ENCODE measurements around the gene NFKB1. TPM values are rescaled to one million over a fixed set of nuclear protein-coding genes. Genes with fewer than 3 reads are reported as not detected.

NFKB1 gene
- total RNA-seq, 1 donor from 2014 or later = 18.8 TPM

DNA sequence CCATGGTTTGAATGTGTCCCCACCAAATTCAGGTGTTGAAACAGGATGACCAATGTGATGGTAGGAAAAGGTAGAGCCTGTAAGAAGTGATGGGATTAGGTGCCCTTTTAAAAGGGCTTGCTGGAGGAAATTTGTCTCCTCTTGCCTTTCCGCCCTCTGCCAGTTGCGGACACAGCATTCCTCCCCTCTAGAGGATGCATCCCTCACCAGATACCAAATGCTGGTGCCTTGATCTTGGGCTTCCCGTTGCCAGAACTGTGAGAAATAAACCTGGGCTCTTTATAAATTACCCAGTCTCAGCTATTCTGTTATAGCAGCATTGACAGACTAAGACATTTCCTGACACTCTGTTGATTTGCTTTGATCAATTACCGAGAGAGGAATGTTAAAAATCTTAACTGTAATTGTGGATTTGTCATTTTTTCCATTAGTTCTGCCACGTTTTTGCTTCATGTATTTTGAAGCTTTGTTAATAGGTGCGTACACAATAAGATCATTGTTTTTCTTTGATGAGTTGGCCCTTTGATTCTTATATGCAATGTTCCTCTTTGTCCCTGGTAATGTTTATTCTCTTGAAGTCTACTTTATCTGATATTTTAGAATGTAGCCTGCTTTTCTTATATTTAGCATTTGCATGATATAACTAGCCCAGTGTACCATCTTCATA is 13.3 kb downstream of the NFKB1 start:
- Histone ChIP-seq H3K27ac (ENCODE audit: low read depth, low read length) (no peak overlapping the region), H3K4me3 (ENCODE audit: low read length in 3 of 3) (no peak overlapping the region)

DNA sequence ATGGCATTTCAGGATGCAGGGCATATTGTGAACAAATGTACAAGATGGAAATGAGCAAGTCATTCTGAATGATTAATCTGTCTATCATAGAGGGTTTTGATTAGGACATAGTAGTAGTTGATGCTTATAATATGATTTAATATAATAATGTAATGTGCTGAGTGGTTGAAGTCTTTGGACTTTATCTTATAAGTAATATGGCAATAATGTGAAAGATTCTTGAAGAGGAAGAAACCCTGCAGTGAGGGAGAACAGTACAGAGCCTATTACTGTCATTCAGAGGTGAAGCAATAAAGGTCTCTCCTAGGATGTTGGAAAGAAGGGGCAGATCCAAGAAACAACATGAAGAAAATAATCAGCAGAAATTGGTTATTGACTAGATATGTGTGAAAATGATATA is 16.6 kb downstream of the NFKB1 start:
- peaks cover 0 to 4% (median 0%) of the 10 kb centered on the region in 3 donors for H3K9me3 ChIP-seq (ENCODE audit: control insufficient read depth in 3 of 3, low read length in 3 of 3)
- H3K27ac ChIP-seq (ENCODE audit: low read depth, low read length) = no peak overlapping the region
- H3K4me3 ChIP-seq (ENCODE audit: low read length in 3 of 3) = no peak overlapping the region
- no peaks in the 10 kb centered on the region for H3K36me3 ChIP-seq (ENCODE audit: control insufficient read depth in 3 of 3, insufficient read depth in 3 of 3, low read length in 3 of 3)
- H3K4me1 ChIP-seq (ENCODE audit: control insufficient read depth in 3 of 3, insufficient read depth in 3 of 3, low read length in 3 of 3) = peaks cover 6 to 21% (median 15%) of the 10 kb centered on the region in 3 donors
- no peaks in the 10 kb centered on the region for H3K27me3 ChIP-seq (ENCODE audit: control insufficient read depth in 3 of 3, insufficient read depth in 3 of 3, low read length in 3 of 3)
- H3K9ac ChIP-seq (ENCODE audit: low read depth in 1 of 3, low read length in 3 of 3) = no peak overlapping the region

More for the DNA sequence above, 13.3 kb downstream of the NFKB1 start:
- Histone ChIP-seq H3K36me3 (ENCODE audit: control insufficient read depth in 3 of 3, insufficient read depth in 3 of 3, low read length in 3 of 3) (no peaks in the 10 kb centered on the region), H3K27me3 (ENCODE audit: control insufficient read depth in 3 of 3, insufficient read depth in 3 of 3, low read length in 3 of 3) (no peaks in the 10 kb centered on the region), H3K9ac (ENCODE audit: low read depth in 1 of 3, low read length in 3 of 3) (no peak overlapping the region), H3K4me1 (ENCODE audit: control insufficient read depth in 3 of 3, insufficient read depth in 3 of 3, low read length in 3 of 3) (peaks cover 6 to 10% (median 9%) of the 10 kb centered on the region in 3 donors), H3K9me3 (ENCODE audit: control insufficient read depth in 3 of 3, low read length in 3 of 3) (peaks cover 0 to 4% (median 0%) of the 10 kb centered on the region in 3 donors)

GRCh38 chr4:102518703-102519131 is 17.6 kb downstream of the NFKB1 start:
- Histone ChIP-seq H3K9ac (ENCODE audit: low read depth in 1 of 3, low read length in 3 of 3) (no peak overlapping the region), H3K9me3 (ENCODE audit: control insufficient read depth in 3 of 3, low read length in 3 of 3) (peaks cover 0 to 4% (median 0%) of the 10 kb centered on the region in 3 donors), H3K4me1 (ENCODE audit: control insufficient read depth in 3 of 3, insufficient read depth in 3 of 3, low read length in 3 of 3) (peaks cover 6 to 21% (median 15%) of the 10 kb centered on the region in 3 donors), H3K27ac (ENCODE audit: low read depth, low read length) (no peak overlapping the region), H3K27me3 (ENCODE audit: control insufficient read depth in 3 of 3, insufficient read depth in 3 of 3, low read length in 3 of 3) (no peaks in the 10 kb centered on the region), H3K4me3 (ENCODE audit: low read length in 3 of 3) (no peak overlapping the region), H3K36me3 (ENCODE audit: control insufficient read depth in 3 of 3, insufficient read depth in 3 of 3, low read length in 3 of 3) (no peaks in the 10 kb centered on the region)

- Histone ChIP-seq H3K27ac (ENCODE audit: low read depth, low read length) (no peak overlapping the region), H3K9ac (ENCODE audit: low read depth in 1 of 3, low read length in 3 of 3) (no peak overlapping the region), H3K36me3 (ENCODE audit: control insufficient read depth in 3 of 3, insufficient read depth in 3 of 3, low read length in 3 of 3) (no peaks in the 10 kb centered on the region), H3K9me3 (ENCODE audit: control insufficient read depth in 3 of 3, low read length in 3 of 3) (peaks cover 0 to 4% (median 0%) of the 10 kb centered on the region in 3 donors), H3K27me3 (ENCODE audit: control insufficient read depth in 3 of 3, insufficient read depth in 3 of 3, low read length in 3 of 3) (no peaks in the 10 kb centered on the region), H3K4me1 (ENCODE audit: control insufficient read depth in 3 of 3, insufficient read depth in 3 of 3, low read length in 3 of 3) (peaks cover 8 to 21% (median 15%) of the 10 kb centered on the region in 3 donors), H3K4me3 (ENCODE audit: low read length in 3 of 3) (no peak overlapping the region)
Observed at GRCh38 chr4:102519925-102520324, 18.8 kb downstream of the NFKB1 start.

DNA sequence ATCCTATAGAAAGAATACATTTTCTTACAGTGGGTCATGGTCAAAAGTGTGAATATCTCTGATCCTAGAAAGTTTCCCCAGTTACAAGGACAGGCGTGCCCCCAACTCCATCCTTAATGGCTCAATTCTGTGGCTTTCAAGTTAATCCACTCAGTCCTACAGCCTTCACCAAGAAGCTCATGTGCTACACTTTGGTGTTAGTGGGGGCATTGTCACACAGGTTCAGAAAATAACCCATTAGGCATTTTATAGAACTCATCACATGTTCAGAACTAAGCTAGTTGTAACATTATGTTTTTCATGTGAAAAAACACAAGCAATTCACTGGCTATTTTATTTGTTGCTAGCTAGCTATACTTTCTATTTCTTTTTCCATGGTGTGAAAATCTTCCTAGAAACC is 20.4 kb downstream of the NFKB1 start:
- no peak overlapping the region for H3K27ac ChIP-seq (ENCODE audit: low read depth, low read length)
- H3K4me1 ChIP-seq (ENCODE audit: control insufficient read depth in 3 of 3, insufficient read depth in 3 of 3, low read length in 3 of 3) = peaks cover 8 to 21% (median 15%) of the 10 kb centered on the region in 3 donors
- peaks cover 0 to 4% (median 0%) of the 10 kb centered on the region in 3 donors for H3K36me3 ChIP-seq (ENCODE audit: control insufficient read depth in 3 of 3, insufficient read depth in 3 of 3, low read length in 3 of 3)
- peaks cover 0 to under 1% (median 0%) of the 10 kb centered on the region in 3 donors for H3K9me3 ChIP-seq (ENCODE audit: control insufficient read depth in 3 of 3, low read length in 3 of 3)
- no peaks in the 10 kb centered on the region for H3K27me3 ChIP-seq (ENCODE audit: control insufficient read depth in 3 of 3, insufficient read depth in 3 of 3, low read length in 3 of 3)
- H3K9ac ChIP-seq (ENCODE audit: low read depth in 1 of 3, low read length in 3 of 3) = no peak overlapping the region
- no peak overlapping the region for H3K4me3 ChIP-seq (ENCODE audit: low read length in 3 of 3)

DNA sequence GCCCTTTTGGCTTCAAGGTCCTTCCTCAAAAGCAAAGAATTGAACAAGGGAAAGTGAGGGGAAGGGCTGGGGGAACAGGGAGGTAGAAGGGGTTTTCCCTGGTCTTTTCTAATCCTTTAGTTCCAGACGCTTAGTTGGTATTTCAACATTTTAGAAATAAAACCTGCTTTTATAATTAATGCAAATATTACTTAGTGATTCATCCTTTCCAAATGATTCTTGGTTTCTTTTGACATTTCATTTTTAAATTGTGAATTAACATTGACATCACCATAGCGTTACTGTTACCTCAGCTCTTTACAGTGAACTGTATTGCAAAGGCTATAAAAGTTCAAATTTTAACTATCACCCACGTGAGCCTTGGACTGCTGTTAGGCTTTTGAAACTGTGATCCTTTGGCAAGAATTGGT is 20.9 kb downstream of the NFKB1 start:
- Histone ChIP-seq H3K9ac (ENCODE audit: low read depth in 1 of 3, low read length in 3 of 3) (no peak overlapping the region), H3K4me1 (ENCODE audit: control insufficient read depth in 3 of 3, insufficient read depth in 3 of 3, low read length in 3 of 3) (peaks cover 8 to 21% (median 15%) of the 10 kb centered on the region in 3 donors), H3K27me3 (ENCODE audit: control insufficient read depth in 3 of 3, insufficient read depth in 3 of 3, low read length in 3 of 3) (no peaks in the 10 kb centered on the region), H3K36me3 (ENCODE audit: control insufficient read depth in 3 of 3, insufficient read depth in 3 of 3, low read length in 3 of 3) (peaks cover 0 to 4% (median 0%) of the 10 kb centered on the region in 3 donors), H3K9me3 (ENCODE audit: control insufficient read depth in 3 of 3, low read length in 3 of 3) (no peaks in the 10 kb centered on the region), H3K27ac (ENCODE audit: low read depth, low read length) (no peak overlapping the region), H3K4me3 (ENCODE audit: low read length in 3 of 3) (no peak overlapping the region)

- peaks cover 2 to 10% (median 8%) of the 10 kb centered on the region in 3 donors for H3K4me1 ChIP-seq (ENCODE audit: control insufficient read depth in 3 of 3, insufficient read depth in 3 of 3, low read length in 3 of 3)
Observed at GRCh38 chr4:102524691-102525090, 23.5 kb downstream of the NFKB1 start.

DNA sequence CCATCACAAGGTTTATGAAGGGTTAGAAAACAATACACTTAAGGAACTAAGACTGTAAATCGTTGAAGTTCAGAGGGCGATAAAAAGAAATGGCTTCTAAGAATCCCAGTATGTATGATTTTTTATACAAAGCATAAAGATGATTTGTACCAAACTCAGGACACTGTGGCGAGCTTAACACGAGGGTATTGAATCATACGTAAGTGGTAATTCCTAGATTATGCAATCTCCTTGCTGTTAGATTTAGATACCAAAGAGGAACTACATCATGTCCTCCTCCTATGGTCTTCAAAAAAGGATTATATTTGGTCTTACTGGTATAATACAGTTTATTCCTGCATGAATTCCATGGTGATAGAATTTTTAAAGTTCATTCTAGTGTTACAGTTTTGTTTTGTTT is 23.9 kb downstream of the NFKB1 start:
- Histone ChIP-seq H3K27me3 (ENCODE audit: control insufficient read depth in 3 of 3, insufficient read depth in 3 of 3, low read length in 3 of 3) (no peaks in the 10 kb centered on the region), H3K9ac (ENCODE audit: low read depth in 1 of 3, low read length in 3 of 3) (no peak overlapping the region), H3K27ac (ENCODE audit: low read depth, low read length) (no peak overlapping the region), H3K4me3 (ENCODE audit: low read length in 3 of 3) (no peak overlapping the region), H3K4me1 (ENCODE audit: control insufficient read depth in 3 of 3, insufficient read depth in 3 of 3, low read length in 3 of 3) (peaks cover 2 to 5% (median 4%) of the 10 kb centered on the region in 3 donors), H3K9me3 (ENCODE audit: control insufficient read depth in 3 of 3, low read length in 3 of 3) (no peaks in the 10 kb centered on the region), H3K36me3 (ENCODE audit: control insufficient read depth in 3 of 3, insufficient read depth in 3 of 3, low read length in 3 of 3) (peaks cover 0 to 8% (median 5%) of the 10 kb centered on the region in 3 donors)

More at GRCh38 chr4:102524691-102525090, 23.5 kb downstream of the NFKB1 start:
- Histone ChIP-seq H3K36me3 (ENCODE audit: control insufficient read depth in 3 of 3, insufficient read depth in 3 of 3, low read length in 3 of 3) (peaks cover 0 to 8% (median 5%) of the 10 kb centered on the region in 3 donors), H3K27ac (ENCODE audit: low read depth, low read length) (no peak overlapping the region), H3K9me3 (ENCODE audit: control insufficient read depth in 3 of 3, low read length in 3 of 3) (no peaks in the 10 kb centered on the region), H3K27me3 (ENCODE audit: control insufficient read depth in 3 of 3, insufficient read depth in 3 of 3, low read length in 3 of 3) (no peaks in the 10 kb centered on the region), H3K9ac (ENCODE audit: low read depth in 1 of 3, low read length in 3 of 3) (no peak overlapping the region), H3K4me3 (ENCODE audit: low read length in 3 of 3) (no peak overlapping the region)

DNA sequence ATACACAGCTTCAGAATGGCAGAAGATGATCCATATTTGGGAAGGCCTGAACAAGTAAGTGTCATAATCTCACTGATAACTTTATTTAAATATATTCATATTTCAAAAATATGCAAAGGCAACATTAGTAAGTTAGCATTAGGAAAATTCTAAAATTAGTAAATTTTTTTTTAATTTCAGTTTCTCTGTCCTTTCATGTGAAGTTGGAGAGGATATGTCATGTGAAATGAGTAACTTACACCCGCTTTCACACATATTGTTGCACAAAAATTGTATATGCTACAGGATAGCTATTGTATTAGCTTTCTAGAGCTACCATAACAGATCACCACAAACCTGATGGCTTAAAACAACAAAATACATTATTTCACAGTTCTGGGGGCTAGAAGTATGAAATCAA is 24.3 kb downstream of the NFKB1 start:
- no peaks in the 10 kb centered on the region for H3K27me3 ChIP-seq (ENCODE audit: control insufficient read depth in 3 of 3, insufficient read depth in 3 of 3, low read length in 3 of 3)
- no peaks in the 10 kb centered on the region for H3K9me3 ChIP-seq (ENCODE audit: control insufficient read depth in 3 of 3, low read length in 3 of 3)
- H3K4me3 ChIP-seq (ENCODE audit: low read length in 3 of 3) = no peak overlapping the region
- H3K27ac ChIP-seq (ENCODE audit: low read depth, low read length) = no peak overlapping the region
- H3K36me3 ChIP-seq (ENCODE audit: control insufficient read depth in 3 of 3, insufficient read depth in 3 of 3, low read length in 3 of 3) = peaks cover 0 to 8% (median 5%) of the 10 kb centered on the region in 3 donors
- peaks cover 0 to 5% (median 2%) of the 10 kb centered on the region in 3 donors for H3K4me1 ChIP-seq (ENCODE audit: control insufficient read depth in 3 of 3, insufficient read depth in 3 of 3, low read length in 3 of 3)
- H3K9ac ChIP-seq (ENCODE audit: low read depth in 1 of 3, low read length in 3 of 3) = no peak overlapping the region

GRCh38 chr4:102526532-102526931 is 25.4 kb downstream of the NFKB1 start:
- Histone ChIP-seq H3K9ac (ENCODE audit: low read depth in 1 of 3, low read length in 3 of 3) (no peak overlapping the region), H3K27me3 (ENCODE audit: control insufficient read depth in 3 of 3, insufficient read depth in 3 of 3, low read length in 3 of 3) (no peaks in the 10 kb centered on the region), H3K4me1 (ENCODE audit: control insufficient read depth in 3 of 3, insufficient read depth in 3 of 3, low read length in 3 of 3) (peaks cover 0 to 4% (median 2%) of the 10 kb centered on the region in 3 donors), H3K27ac (ENCODE audit: low read depth, low read length) (no peak overlapping the region), H3K9me3 (ENCODE audit: control insufficient read depth in 3 of 3, low read length in 3 of 3) (no peaks in the 10 kb centered on the region), H3K4me3 (ENCODE audit: low read length in 3 of 3) (no peak overlapping the region), H3K36me3 (ENCODE audit: control insufficient read depth in 3 of 3, insufficient read depth in 3 of 3, low read length in 3 of 3) (peaks cover 0 to 8% (median 5%) of the 10 kb centered on the region in 3 donors)

Measured in skeletal muscle tissue (tissue), 4 donors.